ENCODE measurements around the gene HAUS6.
"Not testable (repeated sequence)": the region's sequence is repeated elsewhere in the genome, so short reads cannot be mapped to it uniquely, and the experiment has no call there.

HAUS6 gene, protein sequence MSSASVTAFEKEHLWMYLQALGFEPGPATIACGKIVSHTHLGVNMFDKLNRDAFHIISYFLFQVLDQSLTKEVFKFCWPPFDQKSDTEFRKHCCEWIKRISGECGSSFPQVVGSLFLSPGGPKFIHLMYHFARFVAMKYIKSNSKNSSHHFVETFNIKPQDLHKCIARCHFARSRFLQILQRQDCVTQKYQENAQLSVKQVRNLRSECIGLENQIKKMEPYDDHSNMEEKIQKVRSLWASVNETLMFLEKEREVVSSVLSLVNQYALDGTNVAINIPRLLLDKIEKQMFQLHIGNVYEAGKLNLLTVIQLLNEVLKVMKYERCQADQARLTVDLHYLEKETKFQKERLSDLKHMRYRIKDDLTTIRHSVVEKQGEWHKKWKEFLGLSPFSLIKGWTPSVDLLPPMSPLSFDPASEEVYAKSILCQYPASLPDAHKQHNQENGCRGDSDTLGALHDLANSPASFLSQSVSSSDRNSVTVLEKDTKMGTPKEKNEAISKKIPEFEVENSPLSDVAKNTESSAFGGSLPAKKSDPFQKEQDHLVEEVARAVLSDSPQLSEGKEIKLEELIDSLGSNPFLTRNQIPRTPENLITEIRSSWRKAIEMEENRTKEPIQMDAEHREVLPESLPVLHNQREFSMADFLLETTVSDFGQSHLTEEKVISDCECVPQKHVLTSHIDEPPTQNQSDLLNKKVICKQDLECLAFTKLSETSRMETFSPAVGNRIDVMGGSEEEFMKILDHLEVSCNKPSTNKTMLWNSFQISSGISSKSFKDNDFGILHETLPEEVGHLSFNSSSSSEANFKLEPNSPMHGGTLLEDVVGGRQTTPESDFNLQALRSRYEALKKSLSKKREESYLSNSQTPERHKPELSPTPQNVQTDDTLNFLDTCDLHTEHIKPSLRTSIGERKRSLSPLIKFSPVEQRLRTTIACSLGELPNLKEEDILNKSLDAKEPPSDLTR

DNA sequence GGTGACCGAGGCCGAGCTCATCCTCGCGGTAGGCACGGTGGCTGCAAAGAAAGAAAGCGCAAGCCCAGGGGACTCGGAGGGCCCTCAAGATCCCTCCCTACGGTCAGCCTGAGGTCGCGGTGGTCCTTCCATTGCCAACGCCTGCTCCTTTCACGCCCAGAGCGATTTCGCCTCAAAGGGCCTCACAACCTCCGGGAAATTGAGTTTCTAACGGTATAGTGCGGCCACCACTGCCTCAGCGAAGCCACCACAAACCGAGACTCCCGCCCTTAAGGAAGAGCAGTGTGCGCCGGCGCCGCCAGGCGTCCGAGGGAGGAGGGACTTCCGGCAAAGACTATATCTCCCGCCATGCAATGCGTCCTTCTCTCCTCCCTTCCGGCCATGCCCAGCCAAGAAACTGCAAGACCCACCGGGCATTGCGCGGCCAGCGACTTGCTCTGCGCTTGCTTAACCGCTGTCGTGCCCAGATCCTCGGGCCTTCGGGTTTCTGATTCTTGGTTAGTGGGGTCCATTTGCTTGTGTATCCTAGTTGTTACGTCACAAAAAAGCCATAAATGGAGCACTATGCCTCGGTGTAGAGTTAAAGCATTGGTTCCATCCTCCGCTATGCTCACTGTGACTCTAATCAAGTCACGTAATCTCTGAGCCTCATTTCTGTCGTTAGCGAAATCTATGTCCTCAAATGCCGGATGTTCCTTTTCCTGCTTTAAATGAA lies at the start of gene HAUS6:
Gene HAUS6, minus strand, starts transcription at position 274 of the 715 bp plus-strand sequence. Its CDS starts 253 bp downstream, at position 21.
- no peaks in the 10 kb centered on the region for H3K9me3 Mint-ChIP-seq
- H3K36me3 Mint-ChIP-seq: peaks cover 18% of the 10 kb centered on the region
- H3K4me3 Mint-ChIP-seq: peak within 1 kb of the TSS; percentile 94
- no peaks in the 10 kb centered on the region for H3K27me3 Mint-ChIP-seq
- CTCF ChIA-PET: interaction anchor here (0.7 to 1.7 kb wide), 3 partner anchors 10 to 23 kb away, joined by 3 to 10 read pairs (median 3); no protein-coding TSS in a partner anchor
- peak; percentile 98 for DNase-seq
- H3K4me1 Mint-ChIP-seq: peaks cover 37% of the 10 kb centered on the region
- H3K27ac Mint-ChIP-seq: peak within 1 kb of the TSS; percentile 93

DNA sequence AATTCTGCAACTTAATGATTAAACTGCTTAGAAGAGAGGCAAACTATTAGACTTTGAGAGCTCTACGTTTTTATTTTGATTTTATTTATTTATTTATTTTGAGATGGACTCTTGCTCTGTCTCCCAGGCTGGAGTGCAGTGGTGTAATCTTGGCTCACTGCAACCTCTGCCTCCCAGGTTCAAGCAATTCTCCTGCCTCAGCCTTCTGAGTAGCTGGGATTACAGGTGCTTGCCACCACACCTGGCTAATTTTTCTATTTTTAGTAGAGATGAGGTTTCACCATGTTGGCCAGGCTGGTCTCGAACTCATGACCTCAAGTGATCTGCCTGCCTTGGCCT lies 49.4 kb upstream of the HAUS6 start:
- H3K27ac Mint-ChIP-seq, CTCF ChIA-PET, H3K4me3 Mint-ChIP-seq, DNase-seq, H3K9me3 Mint-ChIP-seq, H3K36me3 Mint-ChIP-seq, H3K27me3 Mint-ChIP-seq: not testable (repeated sequence)
- H3K4me1 Mint-ChIP-seq: peaks cover 14% of the 10 kb centered on the region

DNA sequence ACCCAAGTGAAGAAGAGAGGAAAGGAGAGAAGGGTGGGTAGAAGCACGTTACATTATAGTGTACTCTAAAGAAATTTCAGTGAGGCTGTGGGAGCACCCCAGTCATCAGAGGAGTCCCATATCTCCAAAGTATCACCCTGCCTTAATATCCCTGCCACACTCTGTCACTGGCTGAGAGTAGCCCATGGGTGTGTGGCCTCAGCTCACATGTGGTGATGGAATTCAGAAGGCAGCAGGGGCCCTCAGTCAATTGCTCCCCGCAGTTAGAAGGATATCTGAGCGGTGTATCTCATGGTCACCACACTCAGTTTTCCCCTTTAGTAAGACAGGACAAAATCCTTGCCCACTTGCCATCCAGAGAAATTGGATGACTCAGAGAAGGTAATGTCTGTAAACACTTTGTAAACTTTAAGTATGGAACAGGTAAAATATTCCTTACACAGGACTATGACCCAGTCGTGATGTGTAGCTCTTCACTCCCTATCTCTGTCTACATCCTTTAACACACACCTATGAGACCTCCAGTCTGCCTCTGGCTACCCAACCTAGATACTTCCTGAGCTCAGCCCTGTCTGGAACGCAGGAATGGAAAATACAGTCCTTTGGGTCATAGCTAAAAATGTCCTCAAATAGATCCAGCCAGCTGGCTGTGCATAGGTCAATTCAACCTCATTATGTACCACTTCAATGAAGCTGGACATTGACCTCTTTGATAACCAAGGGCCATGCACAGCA lies 48.9 kb upstream of the HAUS6 start:
- CTCF ChIA-PET: interaction anchor here (1.6 kb wide), 1 partner anchor 18 kb away, joined by 4 read pairs; no protein-coding TSS in a partner anchor
- H3K4me1 Mint-ChIP-seq: peaks cover 11% of the 10 kb centered on the region
- no peaks in the 10 kb centered on the region for H3K27me3 Mint-ChIP-seq
- no peak overlapping the region for H3K27ac Mint-ChIP-seq
- no peaks in the 10 kb centered on the region for H3K36me3 Mint-ChIP-seq
- no peak for DNase-seq
- H3K9me3 Mint-ChIP-seq: no peaks in the 10 kb centered on the region
- no peak overlapping the region for H3K4me3 Mint-ChIP-seq

DNA sequence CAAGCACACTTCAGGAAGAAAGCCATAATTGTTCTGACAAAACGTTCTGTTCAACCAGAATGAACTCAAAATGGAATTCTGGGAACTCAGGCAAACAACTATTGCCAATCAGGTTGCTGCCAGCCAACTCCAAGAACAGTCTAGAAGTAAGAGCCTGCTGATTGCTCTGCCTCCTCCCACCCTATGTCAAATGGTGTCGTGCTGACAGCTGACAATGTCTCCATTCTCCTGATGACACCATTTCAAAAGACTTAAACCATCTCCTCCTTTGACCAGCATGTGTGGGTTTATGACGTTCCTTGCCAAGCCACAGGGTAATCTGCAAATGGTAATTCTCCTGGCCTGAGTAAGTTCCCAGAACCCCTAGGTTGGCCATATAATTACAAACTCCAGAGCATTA lies 46.5 kb upstream of the HAUS6 start:
- DNase-seq: no peak
- CTCF ChIA-PET: no interaction called here
- Mint-ChIP-seq H3K9me3 (no peaks in the 10 kb centered on the region), H3K27me3 (no peaks in the 10 kb centered on the region), H3K4me1 (no peaks in the 10 kb centered on the region), H3K4me3 (no peak overlapping the region), H3K27ac (no peak overlapping the region), H3K36me3 (no peaks in the 10 kb centered on the region)

DNA sequence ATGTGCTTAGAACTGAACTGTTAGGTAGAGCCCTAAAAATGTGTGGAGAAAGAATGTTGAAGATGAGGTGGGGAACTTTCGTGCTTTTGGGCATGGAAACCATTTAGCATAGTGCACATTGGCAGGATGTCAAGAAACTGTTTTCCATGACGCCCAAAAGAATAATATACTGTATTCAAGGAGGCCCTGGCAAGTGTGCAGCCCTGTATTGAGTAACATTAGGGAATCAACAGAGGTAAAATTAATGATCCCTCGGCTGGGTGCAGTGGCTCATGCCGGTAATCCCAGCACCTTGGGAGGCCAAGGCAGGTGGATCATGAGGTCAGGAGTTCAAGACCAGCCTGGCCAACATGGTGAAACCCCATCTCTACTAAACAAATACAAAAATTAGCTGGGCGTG lies 45.5 kb upstream of the HAUS6 start:
- H3K4me3 Mint-ChIP-seq: no peak overlapping the region
- H3K4me1 Mint-ChIP-seq: no peaks in the 10 kb centered on the region
- H3K9me3 Mint-ChIP-seq: no peaks in the 10 kb centered on the region
- H3K27me3 Mint-ChIP-seq: no peaks in the 10 kb centered on the region
- no peak for DNase-seq
- no peak overlapping the region for H3K27ac Mint-ChIP-seq
- no peaks in the 10 kb centered on the region for H3K36me3 Mint-ChIP-seq
- CTCF ChIA-PET: no interaction called here

DNA sequence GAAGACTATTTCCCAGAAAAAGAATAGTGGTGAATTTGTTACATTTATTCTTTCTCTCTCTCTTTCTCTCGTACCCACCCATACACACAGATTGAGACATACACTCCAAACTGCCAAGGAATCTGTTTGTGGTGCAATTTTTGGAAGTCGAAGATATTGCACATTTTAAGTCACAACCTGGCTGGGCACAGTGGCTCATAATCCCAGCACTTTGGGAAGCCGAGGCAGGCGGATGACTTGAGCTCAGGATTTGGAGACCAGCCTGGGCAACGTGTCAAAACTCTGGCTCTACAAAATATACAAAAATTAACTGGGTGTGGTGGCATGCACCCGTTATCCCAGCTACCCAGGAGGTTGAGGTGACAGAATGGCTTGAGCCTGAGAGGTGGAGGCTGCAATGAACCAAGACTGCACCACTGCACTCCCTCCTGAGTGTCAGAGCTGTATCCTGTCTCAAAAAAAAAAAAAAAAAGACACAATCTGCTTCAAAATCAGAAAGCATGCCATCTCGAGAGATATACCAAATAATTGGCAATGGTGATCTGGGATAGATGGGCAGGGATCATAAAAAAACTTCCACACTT lies 43.8 kb upstream of the HAUS6 start:
- no peaks in the 10 kb centered on the region for H3K36me3 Mint-ChIP-seq
- H3K27me3 Mint-ChIP-seq: no peaks in the 10 kb centered on the region
- H3K4me3 Mint-ChIP-seq: no peak overlapping the region
- CTCF ChIA-PET: no interaction called here
- no peak overlapping the region for H3K27ac Mint-ChIP-seq
- no peaks in the 10 kb centered on the region for H3K4me1 Mint-ChIP-seq
- no peaks in the 10 kb centered on the region for H3K9me3 Mint-ChIP-seq
- no peak for DNase-seq

DNA sequence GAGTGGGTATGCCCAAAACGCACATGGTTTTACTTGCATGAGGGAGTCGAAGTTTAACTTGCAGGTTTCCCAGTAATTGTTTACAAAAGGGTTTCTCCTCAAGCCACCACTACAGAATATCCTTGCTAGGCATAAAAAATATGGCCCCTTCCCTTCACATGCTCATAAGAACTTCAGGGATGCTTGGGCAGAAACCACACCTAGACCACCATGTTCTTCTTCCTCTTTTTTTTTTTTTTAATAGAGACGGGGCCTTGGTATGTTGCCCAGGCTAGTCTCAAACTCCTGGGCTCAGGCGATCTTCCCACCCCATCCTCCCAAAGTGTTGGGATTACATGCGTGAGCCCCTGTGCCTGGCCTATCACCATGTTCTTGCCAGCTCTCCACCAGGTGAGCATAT lies 43.2 kb upstream of the HAUS6 start:
- Mint-ChIP-seq H3K36me3 (no peaks in the 10 kb centered on the region), H3K27me3 (no peaks in the 10 kb centered on the region), H3K4me1 (no peaks in the 10 kb centered on the region), H3K27ac (no peak overlapping the region), H3K9me3 (no peaks in the 10 kb centered on the region), H3K4me3 (no peak overlapping the region)
- no peak for DNase-seq
- CTCF ChIA-PET: no interaction called here

DNA sequence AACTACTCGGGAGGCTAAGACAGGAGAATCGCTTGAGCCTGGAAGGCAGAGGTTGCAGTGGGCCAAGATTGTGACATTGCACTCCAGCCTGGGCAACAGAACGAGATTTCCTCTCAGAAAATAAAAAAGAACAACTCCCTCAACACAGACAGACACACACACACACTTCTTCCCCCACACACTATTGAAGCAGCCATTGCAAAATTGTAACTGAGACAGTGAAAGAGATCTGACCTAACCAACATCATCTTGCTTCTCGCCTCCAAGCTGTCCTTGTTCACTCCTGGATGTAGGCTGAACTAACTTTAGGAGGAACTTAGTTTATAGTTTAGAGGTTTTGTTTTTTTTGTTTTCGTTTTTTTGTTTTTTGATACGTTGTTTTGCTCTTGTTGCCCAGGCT lies 37.6 kb upstream of the HAUS6 start:
- H3K27ac Mint-ChIP-seq: no peak overlapping the region
- H3K9me3 Mint-ChIP-seq: no peaks in the 10 kb centered on the region
- no peak overlapping the region for H3K4me3 Mint-ChIP-seq
- H3K4me1 Mint-ChIP-seq: no peaks in the 10 kb centered on the region
- no peaks in the 10 kb centered on the region for H3K36me3 Mint-ChIP-seq
- no peak for DNase-seq
- CTCF ChIA-PET: no interaction called here
- H3K27me3 Mint-ChIP-seq: peaks cover 5% of the 10 kb centered on the region

DNA sequence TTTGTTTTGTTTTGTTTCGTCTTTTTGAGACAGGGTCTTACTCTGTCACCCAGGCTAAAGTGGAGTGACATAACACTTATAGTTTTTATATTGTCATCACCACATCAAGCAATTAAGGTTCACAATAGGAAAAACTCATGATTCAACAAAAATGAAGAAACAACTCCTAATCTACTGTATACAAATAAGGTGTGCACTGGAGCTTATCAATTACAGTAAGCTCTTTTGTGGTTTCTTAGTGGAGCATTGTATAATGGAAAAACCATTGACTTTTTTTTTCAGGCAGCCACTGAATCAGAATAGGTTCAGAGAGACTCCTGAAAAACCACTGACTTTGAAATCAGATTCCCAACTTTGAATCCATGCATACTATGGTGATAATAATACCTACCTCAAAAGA lies 35.4 kb upstream of the HAUS6 start:
- H3K4me1 Mint-ChIP-seq: peaks cover 3% of the 10 kb centered on the region
- no peaks in the 10 kb centered on the region for H3K36me3 Mint-ChIP-seq
- CTCF ChIA-PET: interaction anchor here (1.0 kb wide), 1 partner anchor 9 kb away, joined by 3 read pairs; no protein-coding TSS in a partner anchor
- no peaks in the 10 kb centered on the region for H3K9me3 Mint-ChIP-seq
- H3K27me3 Mint-ChIP-seq: peaks cover 5% of the 10 kb centered on the region
- DNase-seq: no peak
- H3K4me3 Mint-ChIP-seq: no peak overlapping the region
- H3K27ac Mint-ChIP-seq: no peak overlapping the region

DNA sequence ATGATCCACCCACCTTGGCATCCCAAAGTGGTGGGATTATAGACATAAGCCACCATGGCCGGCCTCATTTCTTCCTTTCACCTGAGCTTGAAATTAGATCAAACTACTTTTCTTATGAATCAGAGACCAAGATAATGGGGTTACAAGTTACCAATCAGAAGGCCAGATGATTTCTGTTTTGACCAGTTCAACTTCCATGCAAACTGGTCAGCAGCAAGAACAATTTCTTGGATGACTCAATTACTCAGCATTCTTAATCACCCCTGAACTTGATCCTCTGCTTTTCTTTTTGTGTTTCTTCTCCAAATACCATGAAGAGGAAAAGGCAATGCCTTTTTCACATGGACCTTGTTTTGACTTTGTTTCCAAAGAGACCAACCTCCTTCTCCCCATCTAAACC lies 34.6 kb upstream of the HAUS6 start:
- H3K27me3 Mint-ChIP-seq: peaks cover 5% of the 10 kb centered on the region
- H3K9me3 Mint-ChIP-seq: no peaks in the 10 kb centered on the region
- no peak for DNase-seq
- peaks cover 3% of the 10 kb centered on the region for H3K4me1 Mint-ChIP-seq
- no peak overlapping the region for H3K27ac Mint-ChIP-seq
- H3K36me3 Mint-ChIP-seq: no peaks in the 10 kb centered on the region
- H3K4me3 Mint-ChIP-seq: no peak overlapping the region
- CTCF ChIA-PET: no interaction called here

DNA sequence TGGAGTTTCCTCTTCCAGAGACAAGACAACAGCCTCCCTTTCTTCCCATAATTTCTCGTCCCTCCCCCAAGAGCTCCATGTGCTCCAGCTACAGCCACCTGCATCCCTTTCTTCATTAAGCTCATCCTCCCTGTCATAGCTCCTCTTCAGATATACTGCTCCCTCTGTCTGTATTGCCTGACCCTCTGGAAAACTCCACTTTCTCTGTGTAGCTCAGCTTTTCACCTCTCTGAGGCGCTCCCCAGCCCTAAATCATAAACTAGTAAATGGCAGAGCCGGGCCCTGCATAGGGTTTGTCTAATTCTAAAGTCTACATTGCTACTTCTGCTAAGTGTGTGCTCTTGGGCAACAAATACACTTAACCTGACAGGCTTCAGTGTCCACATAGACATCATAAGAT lies 33.4 kb upstream of the HAUS6 start:
- Mint-ChIP-seq H3K4me1 (peaks cover 3% of the 10 kb centered on the region), H3K4me3 (no peak overlapping the region), H3K27me3 (peaks cover 5% of the 10 kb centered on the region), H3K36me3 (no peaks in the 10 kb centered on the region), H3K27ac (no peak overlapping the region), H3K9me3 (no peaks in the 10 kb centered on the region)
- CTCF ChIA-PET: interaction anchor here (1.8 kb wide), 1 partner anchor 37 kb away, joined by 7 read pairs; no protein-coding TSS in a partner anchor
- no peak for DNase-seq

DNA sequence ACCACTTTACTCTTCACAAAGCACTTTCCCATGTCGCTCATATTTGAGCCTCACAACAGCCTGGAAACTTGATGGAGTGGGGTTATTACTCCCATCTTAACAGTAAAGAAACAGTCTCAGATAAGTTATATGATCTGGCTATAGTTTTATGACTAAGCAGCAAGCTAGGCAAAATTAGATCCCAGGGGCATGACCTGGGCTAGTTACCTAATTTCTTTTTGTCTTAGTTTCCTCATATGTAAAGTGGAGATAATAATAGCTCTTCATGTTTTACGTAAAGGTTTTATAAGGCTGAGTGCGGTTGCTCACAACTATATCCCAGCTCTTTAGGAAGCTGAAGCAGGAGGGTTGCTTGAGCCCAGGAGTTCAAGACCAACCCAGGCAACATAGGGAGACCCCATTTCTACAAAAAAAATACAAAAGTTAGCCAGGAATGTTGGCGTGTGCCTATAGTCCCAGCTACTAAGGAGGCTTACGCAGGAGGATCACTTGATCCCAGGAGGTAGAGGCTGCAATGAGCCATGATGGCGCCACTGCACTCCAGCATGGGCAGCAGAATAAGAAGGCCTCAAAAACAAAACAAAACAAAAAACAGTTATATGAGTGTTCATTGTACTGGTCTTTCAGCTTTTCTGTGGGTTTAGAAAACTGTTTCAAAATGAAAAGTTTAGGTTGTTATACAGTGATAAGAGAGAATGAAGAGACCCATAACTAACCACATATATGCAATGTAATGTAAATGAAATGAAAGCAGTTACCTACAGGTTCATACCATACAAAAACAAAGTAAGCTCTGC lies 31.0 kb upstream of the HAUS6 start:
- Mint-ChIP-seq H3K36me3 (no peaks in the 10 kb centered on the region), H3K4me3 (no peak overlapping the region), H3K9me3 (no peaks in the 10 kb centered on the region), H3K27ac (no peak overlapping the region), H3K27me3 (peaks cover 5% of the 10 kb centered on the region), H3K4me1 (peaks cover 18% of the 10 kb centered on the region)
- DNase-seq: no peak
- CTCF ChIA-PET: interaction anchor here (0.6 to 1.6 kb wide), 7 partner anchors 8 to 85 kb away, joined by 3 to 6 read pairs (median 4); no protein-coding TSS in a partner anchor

DNA sequence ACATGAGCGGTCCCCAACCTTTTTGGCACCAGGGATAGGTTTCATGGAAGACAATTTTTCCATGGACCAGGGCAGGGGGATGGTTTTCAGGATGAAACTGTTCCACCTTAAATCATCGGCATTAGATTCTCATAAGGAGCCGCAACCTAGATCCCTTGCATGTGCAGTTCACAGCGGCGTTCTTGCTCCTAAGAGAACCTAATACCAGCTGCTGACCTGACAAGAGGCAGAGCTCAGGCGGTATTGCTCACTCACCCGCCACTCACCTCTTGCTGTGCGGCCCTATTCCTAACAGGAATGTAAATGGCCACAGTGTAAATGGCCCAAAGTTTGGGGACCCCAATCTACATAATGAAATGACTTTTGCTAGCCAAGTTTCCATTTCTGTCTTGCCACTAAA lies 27.7 kb upstream of the HAUS6 start:
- CTCF ChIA-PET: interaction anchor here (0.6 to 2.0 kb wide), 2 partner anchors 25 to 30 kb away, joined by 3 to 7 read pairs; no protein-coding TSS in a partner anchor
- no peak for DNase-seq
- Mint-ChIP-seq H3K27me3 (no peaks in the 10 kb centered on the region), H3K36me3 (peaks cover 7% of the 10 kb centered on the region), H3K27ac (no peak overlapping the region), H3K9me3 (no peaks in the 10 kb centered on the region), H3K4me3 (no peak overlapping the region), H3K4me1 (peaks cover 40% of the 10 kb centered on the region)
